Smooth muscle cell (in vitro differentiated cells): ENCODE results near the gene CYP19A1. TPM values are rescaled to one million over a fixed set of nuclear protein-coding genes. Genes with fewer than 3 reads are reported as not detected.
"Not testable (repeated sequence)": the region's sequence is repeated elsewhere in the genome, so short reads cannot be mapped to it uniquely, and the experiment has no call there.

ENCODE experiments used
- DNase-seq: peaks from one replicate; lab custom pipeline; 2025; ENCODE audit not compliant: unreplicated experiment; lab: John Stamatoyannopoulos, UW
- H2AFZ ChIP-seq: fragments of 200-600 bp; sonication (generic); 2 replicates; pipeline ENCODE4 v1.6.0; 2016; ENCODE audit warnings: antibody characterized with exemption, low read depth, mild to moderate bottlenecking
- H3F3A ChIP-seq: fragments of 200-600 bp; sonication (generic); 2 replicates; pipeline ENCODE4 v1.6.0; 2017; ENCODE audit warnings: antibody characterized with exemption, low read depth
- H3K27ac ChIP-seq: fragments of 200-600 bp; sonication (generic); 2 replicates; pipeline ENCODE4 v1.5.1; 2016; ENCODE audit warnings: low read depth, mild to moderate bottlenecking
- H3K27me3 ChIP-seq: fragments of 200-600 bp; sonication (generic); 2 replicates; pipeline ENCODE4 v1.6.1; 2016; ENCODE audit warnings: low read depth, mild to moderate bottlenecking
- H3K36me3 ChIP-seq: fragments of 200-600 bp; sonication (generic); 2 replicates; pipeline ENCODE4 v1.5.1; 2016; ENCODE audit warnings: low read depth
- H3K4me1 ChIP-seq: fragments of 200-600 bp; sonication (generic); 2 replicates; pipeline ENCODE4 v1.5.1; 2016; ENCODE audit warnings: low read depth
- H3K4me2 ChIP-seq: fragments of 200-600 bp; sonication (generic); 2 replicates; pipeline ENCODE4 v1.6.0; 2016; ENCODE audit warnings: mild to moderate bottlenecking
- H3K4me3 ChIP-seq: fragments of 200-600 bp; sonication (generic); 2 replicates; pipeline ENCODE4 v1.5.1; 2016; ENCODE audit warnings: mild to moderate bottlenecking
- H3K79me2 ChIP-seq: fragments of 200-600 bp; sonication (generic); 2 replicates; pipeline ENCODE4 v1.6.0; 2016; ENCODE audit warnings: low read depth, mild to moderate bottlenecking
- H3K9ac ChIP-seq: fragments of 200-600 bp; sonication (generic); 2 replicates; pipeline ENCODE4 v1.6.0; 2016; ENCODE audit warnings: low read depth
- H3K9me3 ChIP-seq: fragments of 200-600 bp; sonication (generic); replicated peaks from 2 replicates; pipeline ENCODE4 v1.5.1; 2016; ENCODE audit warnings: low read depth
- H4K20me1 ChIP-seq: fragments of 200-600 bp; sonication (generic); 2 replicates; pipeline ENCODE4 v1.6.0; 2016; ENCODE audit warnings: low read depth
- CTCF ChIP-seq: fragments of 200-600 bp; sonication (generic); IDR thresholded peaks from 2 replicates; pipeline ENCODE4 v1.5.1; 2017; ENCODE audit warnings: borderline replicate concordance, mild to moderate bottlenecking, antibody characterized with exemption; ENCODE audit not compliant: insufficient read depth, poor library complexity, severe bottlenecking
- WGBS: methylation state at CpG from one replicate; pipeline ENCODE4 v1.1.7; 2016; ENCODE audit warnings: low lambda C conversion rate; 5-methylcytosine and 5-hydroxymethylcytosine counted together
- polyA plus RNA-seq: library from polyadenylated mRNA; unstranded; fragments of >200 nt; fragmentation: Nextera tagmentation; extraction: Ambion mirVana; gene quantifications from 2 replicates; pipeline ENCODE4 v1.2.1, GENCODE V29; 2016
- total RNA-seq: library from RNA; depleted of rRNA; stranded (reverse); fragments of >200 nt; gene quantifications from 2 replicates; pipeline ENCODE4 v1.2.3, GENCODE V29; 2014

Gene CYP19A1
- total and polyA plus RNA-seq, 2 experiments from 2014 or later = not detected

- Histone ChIP-seq H3K27ac (no peak overlapping the region), H3K4me2 (no peak overlapping the region), H3K36me3 (no peaks in the 10 kb centered on the region), H2AFZ (no peak overlapping the region), H3K27me3 (peaks cover 41% of the 10 kb centered on the region), H3K4me3 (no peak overlapping the region), H4K20me1 (no peaks in the 10 kb centered on the region), H3F3A (no peaks in the 10 kb centered on the region), H3K9me3 (no peaks in the 10 kb centered on the region), H3K79me2 (no peaks in the 10 kb centered on the region), H3K4me1 (no peaks in the 10 kb centered on the region), H3K9ac (no peak overlapping the region)
- no peak for TF ChIP-seq CTCF
- DNase-seq = no peak
- WGBS = 88% methylated on average over 6 of the region's 6 CpGs
These were observed 148.6 kb downstream of the CYP19A1 start for GRCh38 chr15:51189669-51190385.

- WGBS = 92% methylated on average over 6 of the region's 6 CpGs
- not testable (repeated sequence) for H3K79me2 ChIP-seq
These were observed 149.6 kb downstream of the CYP19A1 start for GRCh38 chr15:51188791-51189190.

DNA sequence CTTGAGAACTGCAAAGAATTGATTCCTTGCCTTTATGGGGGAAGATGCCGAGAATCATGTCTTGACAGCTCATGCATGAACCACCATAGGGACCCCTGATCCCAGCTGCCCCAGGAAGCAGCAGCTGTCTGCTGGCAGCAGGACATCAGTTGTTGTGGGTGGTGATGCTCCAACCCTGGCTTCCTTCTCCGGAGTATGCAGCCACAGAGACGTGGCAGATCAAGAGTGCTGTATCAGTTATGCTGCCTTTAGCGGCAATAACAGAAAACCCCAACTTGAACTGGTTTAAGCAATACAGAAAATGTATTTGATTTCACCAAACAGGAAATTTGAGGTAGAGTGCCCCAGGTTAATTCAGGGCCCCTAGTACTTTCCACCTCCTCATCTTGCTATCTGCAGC lies 151.5 kb downstream of the CYP19A1 start:
- 95% methylated on average over 4 of the region's 4 CpGs for WGBS
- no peaks in the 10 kb centered on the region for H3K4me1 ChIP-seq

More at GRCh38 chr15:51188791-51189190, 149.6 kb downstream of the CYP19A1 start:
- H2AFZ ChIP-seq, H3K9me3 ChIP-seq, H3K4me3 ChIP-seq, H4K20me1 ChIP-seq, DNase-seq, H3K9ac ChIP-seq, H3F3A ChIP-seq, H3K36me3 ChIP-seq, H3K4me1 ChIP-seq, H3K27ac ChIP-seq, H3K4me2 ChIP-seq: not testable (repeated sequence)
- H3K27me3 ChIP-seq = peaks cover 31% of the 10 kb centered on the region

GRCh38 chr15:51186181-51186705 lies 152.2 kb downstream of the CYP19A1 start:
- Histone ChIP-seq H3K4me3 (no peak overlapping the region), H3K4me1 (no peaks in the 10 kb centered on the region), H3K27me3 (peaks cover 31% of the 10 kb centered on the region), H3K4me2 (no peak overlapping the region), H4K20me1 (no peaks in the 10 kb centered on the region), H3F3A (no peaks in the 10 kb centered on the region), H3K27ac (no peak overlapping the region), H3K36me3 (no peaks in the 10 kb centered on the region), H2AFZ (no peak overlapping the region), H3K79me2 (no peaks in the 10 kb centered on the region), H3K9ac (no peak overlapping the region), H3K9me3 (no peaks in the 10 kb centered on the region)
- WGBS = 96% methylated on average over 5 of the region's 5 CpGs
- DNase-seq = no peak
- TF ChIP-seq CTCF = no peak

More for the DNA sequence above, 151.5 kb downstream of the CYP19A1 start:
- Histone ChIP-seq H3K36me3 (no peaks in the 10 kb centered on the region), H3F3A (no peaks in the 10 kb centered on the region), H3K27me3 (peaks cover 29% of the 10 kb centered on the region), H2AFZ (no peak overlapping the region), H3K9ac (no peak overlapping the region), H3K9me3 (no peaks in the 10 kb centered on the region), H3K79me2 (no peaks in the 10 kb centered on the region), H3K4me2 (no peak overlapping the region), H3K4me3 (no peak overlapping the region), H4K20me1 (no peaks in the 10 kb centered on the region), H3K27ac (no peak overlapping the region)
- no peak for TF ChIP-seq CTCF
- DNase-seq = no peak
